ENCODE data around the gene PAIP2.

GRCh38 chr5:139395844-139396640, 54.4 kb downstream of the PAIP2 start:
- TF ChIP-seq POLR2AphosphoS5 (IDR thresholded peaks at IDR 0.05; ENCODE audit: low read depth) (no peak), CTCF (IDR thresholded peaks at IDR 0.05; ENCODE audit: insufficient read depth, low read length) (no peak), REST (IDR thresholded peaks at IDR 0.05; ENCODE audit: insufficient replicate concordance, low read depth) (no peak)
